GM19468 (cell line): ENCODE data around the gene CHCHD10.

Source experiments
- ATAC-seq: cut with Tn5 transposase; IDR thresholded peaks from one replicate; pipeline ENCODE4 v1.9.1; 2021; ENCODE audit warnings: mild to moderate bottlenecking, moderate library complexity, moderate number of reproducible peaks; ENCODE audit not compliant: unreplicated experiment; ENCODE audit errors: extremely low read depth

CHCHD10 gene

GRCh38 chr22:23789121-23789520, 21.3 kb upstream of the CHCHD10 start:
- ATAC-seq: no peak

- no peak for ATAC-seq
Observed at GRCh38 chr22:23787910-23788309, 20.1 kb upstream of the CHCHD10 start.

GRCh38 chr22:23787600-23787896, 19.8 kb upstream of the CHCHD10 start:
- ATAC-seq: no peak

GRCh38 chr22:23786752-23787599, 19.2 kb upstream of the CHCHD10 start, which contains the start of gene SMARCB1:
SMARCB1 (plus strand) TSS chr22:23786966; CDS start chr22:23787170, 204 bp downstream.
- ATAC-seq: peak; percentile 36

- ATAC-seq: no peak
Observed at GRCh38 chr22:23786261-23786710, 18.5 kb upstream of the CHCHD10 start.

GRCh38 chr22:23784215-23784732, 16.5 kb upstream of the CHCHD10 start:
- ATAC-seq: no peak

GRCh38 chr22:23783265-23784150, 15.7 kb upstream of the CHCHD10 start:
- no peak for ATAC-seq

GRCh38 chr22:23782703-23783102, 14.9 kb upstream of the CHCHD10 start:
- no peak for ATAC-seq

GRCh38 chr22:23782252-23782651, 14.5 kb upstream of the CHCHD10 start:
- no peak for ATAC-seq

- no peak for ATAC-seq
Observed at GRCh38 chr22:23781511-23782183, 13.9 kb upstream of the CHCHD10 start.

- no peak for ATAC-seq
Observed at GRCh38 chr22:23781065-23781464, 13.3 kb upstream of the CHCHD10 start.

- ATAC-seq: no peak
Observed at GRCh38 chr22:23780146-23780748, 12.5 kb upstream of the CHCHD10 start.

GRCh38 chr22:23779731-23780130, 12.0 kb upstream of the CHCHD10 start:
- ATAC-seq: no peak

GRCh38 chr22:23779083-23779482, 11.3 kb upstream of the CHCHD10 start:
- no peak for ATAC-seq

- no peak for ATAC-seq
Observed at GRCh38 chr22:23778577-23778900, 10.8 kb upstream of the CHCHD10 start.

- ATAC-seq: no peak
Observed at GRCh38 chr22:23777776-23778576, 10.2 kb upstream of the CHCHD10 start.

- ATAC-seq: no peak
Observed at GRCh38 chr22:23775779-23776375, 8.1 kb upstream of the CHCHD10 start.

GRCh38 chr22:23774922-23775436, 7.2 kb upstream of the CHCHD10 start:
- ATAC-seq: no peak
